ENCODE measurements around the gene MET. TPM values are rescaled to one million over a fixed set of nuclear protein-coding genes. Genes with fewer than 3 reads are reported as not detected.
A peak's percentile ranks its signal among the peaks of the same experiment; 100 is the strongest.

The MET gene
- total and polyA plus RNA-seq, 2 donors (not counting 3 experiments of a cell fraction or from before 2014, with no cell fraction given), result 21.1 to 44.5 TPM

DNA sequence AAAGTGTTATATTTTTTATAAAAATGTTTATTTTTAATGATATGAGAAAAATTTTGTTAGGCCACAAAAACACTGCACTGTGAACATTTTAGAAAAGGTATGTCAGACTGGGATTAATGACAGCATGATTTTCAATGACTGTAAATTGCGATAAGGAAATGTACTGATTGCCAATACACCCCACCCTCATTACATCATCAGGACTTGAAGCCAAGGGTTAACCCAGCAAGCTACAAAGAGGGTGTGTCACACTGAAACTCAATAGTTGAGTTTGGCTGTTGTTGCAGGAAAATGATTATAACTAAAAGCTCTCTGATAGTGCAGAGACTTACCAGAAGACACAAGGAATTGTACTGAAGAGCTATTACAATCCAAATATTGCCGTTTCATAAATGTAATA is 125.6 kb downstream of the MET start:
- no peak overlapping the region for H3K27ac ChIP-seq (ENCODE audit: insufficient read depth, low read depth, low read length)
- no peaks in the 10 kb centered on the region for H4K20me1 ChIP-seq (replicated peaks; ENCODE audit: control insufficient read depth, extremely low read depth, insufficient read depth, low read length)
- H3K79me2 ChIP-seq (ENCODE audit: control insufficient read depth, insufficient read depth, low read length), result no peaks in the 10 kb centered on the region
- TF ChIP-seq POLR2AphosphoS5 (IDR thresholded peaks at IDR 0.05; ENCODE audit: insufficient read depth, low read depth, low read length), result no peak
- TF ChIP-seq GATA2 (IDR thresholded peaks at IDR 0.05; ENCODE audit: insufficient read depth, insufficient read length, low read depth, low read length), result peak; percentile 31
- TSS peak; percentile 23 for BruUV-seq (replicated peaks)
- ChIA-PET POLR2A (no interaction called here), CTCF (interaction anchor here (2.0 to 2.8 kb wide), 3 partner anchors 10 to 206 kb away, joined by 8 to 11 read pairs (median 10); no protein-coding TSS in a partner anchor)
- DNase-seq (ENCODE audit: low read depth, low spot score) (peak; percentile 46), FAIRE-seq (no peak)
- no peak overlapping the region for H3K9ac ChIP-seq (replicated peaks; ENCODE audit: extremely low read depth, insufficient read depth, low read length)
- H3K4me2 ChIP-seq (ENCODE audit: insufficient read depth, low read length), result no peak overlapping the region
- peaks cover 7% of the 10 kb centered on the region for H3K4me1 ChIP-seq (ENCODE audit: control insufficient read depth, extremely low read depth, insufficient read depth, low read length)
- intact Hi-C loops (cut with micrococcal nuclease), result no loop called here
- H3K9me1 ChIP-seq (replicated peaks; ENCODE audit: control insufficient read depth, extremely low read depth, insufficient read depth, low read length), result no peaks in the 10 kb centered on the region
- H3K36me3 ChIP-seq (ENCODE audit: control insufficient read depth in 2 of 2, extremely low read depth in 1 of 2, insufficient read depth in 2 of 2, low read length in 2 of 2), result peaks cover 0 to 2% of the 10 kb centered on the region in 2 experiments
- no peaks in the 10 kb centered on the region for H3K27me3 ChIP-seq (ENCODE audit: control insufficient read depth in 2 of 2, insufficient read depth in 2 of 2, low read length in 2 of 2)
- H3K4me3 ChIP-seq (replicated peaks in 1 of 3; ENCODE audit: insufficient read depth in 1 of 3, low read depth in 1 of 3, low read length in 3 of 3), result no peak overlapping the region
- no peaks in the 10 kb centered on the region for H3K9me3 ChIP-seq (replicated peaks; ENCODE audit: control insufficient read depth, insufficient read depth, low read length)
- no peak overlapping the region for H2AFZ ChIP-seq (ENCODE audit: low read depth, low read length)
- dilution Hi-C loops (cut with MboI; ENCODE audit: extremely low pct_ligation_motif_present, low sequenced_read_pairs), result no loop called here

DNA sequence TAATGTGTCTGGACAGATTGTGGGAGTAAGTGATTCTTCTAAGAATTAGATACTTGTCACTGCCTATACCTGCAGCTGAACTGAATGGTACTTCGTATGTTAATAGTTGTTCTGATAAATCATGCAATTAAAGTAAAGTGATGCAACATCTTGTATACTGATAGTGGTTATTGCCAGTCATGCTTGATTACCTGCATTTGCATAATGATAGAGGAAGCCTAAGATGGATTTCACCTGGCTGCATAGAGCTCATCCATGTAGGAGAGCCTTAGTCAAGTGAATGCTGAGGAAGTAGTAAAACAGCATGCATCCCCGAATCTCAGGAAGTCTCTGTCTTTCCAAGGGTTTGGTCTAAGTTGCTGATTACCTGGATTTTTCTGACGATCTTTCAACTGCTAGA is 126.2 kb downstream of the MET start:
- H3K27me3 ChIP-seq (ENCODE audit: control insufficient read depth in 2 of 2, insufficient read depth in 2 of 2, low read length in 2 of 2), result no peaks in the 10 kb centered on the region
- CTCF ChIA-PET, result interaction anchor here (2.0 to 2.8 kb wide), 3 partner anchors 10 to 207 kb away, joined by 8 to 11 read pairs (median 10); no protein-coding TSS in a partner anchor
- no peak for FAIRE-seq
- dilution Hi-C loops (cut with MboI; ENCODE audit: extremely low pct_ligation_motif_present, low sequenced_read_pairs), result no loop called here
- H3K9me1 ChIP-seq (replicated peaks; ENCODE audit: control insufficient read depth, extremely low read depth, insufficient read depth, low read length), result no peaks in the 10 kb centered on the region
- H3K4me3 ChIP-seq (replicated peaks in 1 of 3; ENCODE audit: insufficient read depth in 1 of 3, low read depth in 1 of 3, low read length in 3 of 3), result no peak overlapping the region
- H3K4me1 ChIP-seq (ENCODE audit: control insufficient read depth, extremely low read depth, insufficient read depth, low read length), result peaks cover 10% of the 10 kb centered on the region
- BruUV-seq (replicated peaks), result no TSS peak
- intact Hi-C loops (cut with micrococcal nuclease), result no loop called here
- H4K20me1 ChIP-seq (replicated peaks; ENCODE audit: control insufficient read depth, extremely low read depth, insufficient read depth, low read length), result no peaks in the 10 kb centered on the region
- no peak overlapping the region for H3K9ac ChIP-seq (replicated peaks; ENCODE audit: extremely low read depth, insufficient read depth, low read length)
- POLR2A ChIA-PET, result no interaction called here
- H3K36me3 ChIP-seq (ENCODE audit: control insufficient read depth in 2 of 2, extremely low read depth in 1 of 2, insufficient read depth in 2 of 2, low read length in 2 of 2), result peaks cover 0 to 2% of the 10 kb centered on the region in 2 experiments
- TF ChIP-seq, protein P1, sequence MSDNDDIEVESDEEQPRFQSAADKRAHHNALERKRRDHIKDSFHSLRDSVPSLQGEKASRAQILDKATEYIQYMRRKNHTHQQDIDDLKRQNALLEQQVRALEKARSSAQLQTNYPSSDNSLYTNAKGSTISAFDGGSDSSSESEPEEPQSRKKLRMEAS (IDR thresholded peaks at IDR 0.05; ENCODE audit: insufficient read depth, insufficient read length), result no peak
- TF ChIP-seq FOS (IDR thresholded peaks at IDR 0.05; ENCODE audit: borderline replicate concordance, insufficient read depth, low read length) (no peak), GATA2 (IDR thresholded peaks at IDR 0.05; ENCODE audit: insufficient read depth, insufficient read length, low read depth, low read length) (no peak)
- TF ChIP-seq, protein P2, sequence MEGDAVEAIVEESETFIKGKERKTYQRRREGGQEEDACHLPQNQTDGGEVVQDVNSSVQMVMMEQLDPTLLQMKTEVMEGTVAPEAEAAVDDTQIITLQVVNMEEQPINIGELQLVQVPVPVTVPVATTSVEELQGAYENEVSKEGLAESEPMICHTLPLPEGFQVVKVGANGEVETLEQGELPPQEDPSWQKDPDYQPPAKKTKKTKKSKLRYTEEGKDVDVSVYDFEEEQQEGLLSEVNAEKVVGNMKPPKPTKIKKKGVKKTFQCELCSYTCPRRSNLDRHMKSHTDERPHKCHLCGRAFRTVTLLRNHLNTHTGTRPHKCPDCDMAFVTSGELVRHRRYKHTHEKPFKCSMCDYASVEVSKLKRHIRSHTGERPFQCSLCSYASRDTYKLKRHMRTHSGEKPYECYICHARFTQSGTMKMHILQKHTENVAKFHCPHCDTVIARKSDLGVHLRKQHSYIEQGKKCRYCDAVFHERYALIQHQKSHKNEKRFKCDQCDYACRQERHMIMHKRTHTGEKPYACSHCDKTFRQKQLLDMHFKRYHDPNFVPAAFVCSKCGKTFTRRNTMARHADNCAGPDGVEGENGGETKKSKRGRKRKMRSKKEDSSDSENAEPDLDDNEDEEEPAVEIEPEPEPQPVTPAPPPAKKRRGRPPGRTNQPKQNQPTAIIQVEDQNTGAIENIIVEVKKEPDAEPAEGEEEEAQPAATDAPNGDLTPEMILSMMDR (IDR thresholded peaks at IDR 0.05; ENCODE audit: extremely low read depth in 1 of 2, insufficient read depth in 1 of 2, low read depth in 1 of 2, low read length in 2 of 2), result no peak
- H3K4me2 ChIP-seq (ENCODE audit: insufficient read depth, low read length), result no peak overlapping the region
- H3K79me2 ChIP-seq (ENCODE audit: control insufficient read depth, insufficient read depth, low read length), result no peaks in the 10 kb centered on the region
- DNase-seq (ENCODE audit: low read depth, low spot score), result no peak
- H2AFZ ChIP-seq (ENCODE audit: low read depth, low read length), result no peak overlapping the region
- H3K9me3 ChIP-seq (replicated peaks; ENCODE audit: control insufficient read depth, insufficient read depth, low read length), result no peaks in the 10 kb centered on the region
- no peak overlapping the region for H3K27ac ChIP-seq (ENCODE audit: insufficient read depth, low read depth, low read length)

Data from endothelial cell of umbilical vein (primary cell).